ENCODE results near the gene NR0B2.
"Not testable (repeated sequence)": the region's sequence is repeated elsewhere in the genome, so short reads cannot be mapped to it uniquely, and the experiment has no call there.

NR0B2 gene

GRCh38 chr1:26894263-26894662, 19.5 kb downstream of the NR0B2 start:
- in situ Hi-C loops (cut with MboI; ENCODE audit: low sequenced_read_pairs) = no loop called here

GRCh38 chr1:26890467-26890796, 23.3 kb downstream of the NR0B2 start:
- in situ Hi-C loops (cut with MboI; ENCODE audit: low sequenced_read_pairs) = no loop called here

- in situ Hi-C loops (cut with MboI; ENCODE audit: low sequenced_read_pairs) = no loop called here
These were observed 24.0 kb downstream of the NR0B2 start, which contains the start of gene GPN2 for GRCh38 chr1:26889551-26890466. TSS of gene GPN2 (minus strand) at chr1:26890283. CDS start at chr1:26890096, 187 bp downstream.

GRCh38 chr1:26888231-26888630, 25.5 kb downstream of the NR0B2 start:
- in situ Hi-C loops (cut with MboI; ENCODE audit: low sequenced_read_pairs) = no loop called here

GRCh38 chr1:26887125-26887524, 26.6 kb downstream of the NR0B2 start:
- in situ Hi-C loops (cut with MboI; ENCODE audit: low sequenced_read_pairs) = no loop called here

GRCh38 chr1:26882696-26883463, 30.9 kb downstream of the NR0B2 start:
- in situ Hi-C loops (cut with MboI; ENCODE audit: low sequenced_read_pairs) = no loop called here

- in situ Hi-C loops (cut with MboI; ENCODE audit: low sequenced_read_pairs) = not testable (repeated sequence)
These were observed 32.2 kb downstream of the NR0B2 start for GRCh38 chr1:26881611-26882010.

GRCh38 chr1:26879793-26880192, 34.0 kb downstream of the NR0B2 start:
- in situ Hi-C loops (cut with MboI; ENCODE audit: low sequenced_read_pairs) = no loop called here

GRCh38 chr1:26877326-26877725, 36.4 kb downstream of the NR0B2 start:
- in situ Hi-C loops (cut with MboI; ENCODE audit: low sequenced_read_pairs) = no loop called here

- in situ Hi-C loops (cut with MboI; ENCODE audit: low sequenced_read_pairs) = no loop called here
These were observed 38.9 kb downstream of the NR0B2 start for GRCh38 chr1:26874896-26875295.

GRCh38 chr1:26873097-26873496, 40.7 kb downstream of the NR0B2 start:
- in situ Hi-C loops (cut with MboI; ENCODE audit: low sequenced_read_pairs) = not testable (repeated sequence)

GRCh38 chr1:26864610-26865480, 48.9 kb downstream of the NR0B2 start:
- in situ Hi-C loops (cut with MboI; ENCODE audit: low sequenced_read_pairs) = no loop called here

GRCh38 chr1:26863685-26864077, 50.1 kb downstream of the NR0B2 start:
- in situ Hi-C loops (cut with MboI; ENCODE audit: low sequenced_read_pairs) = no loop called here

- in situ Hi-C loops (cut with MboI; ENCODE audit: low sequenced_read_pairs) = no loop called here
These were observed 50.7 kb downstream of the NR0B2 start, which contains the start of gene SFN for GRCh38 chr1:26862781-26863684. TSS of gene SFN (plus strand) at chr1:26863149. CDS start at chr1:26863213, 64 bp downstream.

GRCh38 chr1:26861889-26862378, 51.8 kb downstream of the NR0B2 start:
- in situ Hi-C loops (cut with MboI; ENCODE audit: low sequenced_read_pairs) = no loop called here

All from HL-60/S4 treated with phorbol 12-myristate 13-acetate at 8.2 ng/mL for 4 days and 3 days (cell line).